ENCODE results near the gene CLNS1A.

DNA sequence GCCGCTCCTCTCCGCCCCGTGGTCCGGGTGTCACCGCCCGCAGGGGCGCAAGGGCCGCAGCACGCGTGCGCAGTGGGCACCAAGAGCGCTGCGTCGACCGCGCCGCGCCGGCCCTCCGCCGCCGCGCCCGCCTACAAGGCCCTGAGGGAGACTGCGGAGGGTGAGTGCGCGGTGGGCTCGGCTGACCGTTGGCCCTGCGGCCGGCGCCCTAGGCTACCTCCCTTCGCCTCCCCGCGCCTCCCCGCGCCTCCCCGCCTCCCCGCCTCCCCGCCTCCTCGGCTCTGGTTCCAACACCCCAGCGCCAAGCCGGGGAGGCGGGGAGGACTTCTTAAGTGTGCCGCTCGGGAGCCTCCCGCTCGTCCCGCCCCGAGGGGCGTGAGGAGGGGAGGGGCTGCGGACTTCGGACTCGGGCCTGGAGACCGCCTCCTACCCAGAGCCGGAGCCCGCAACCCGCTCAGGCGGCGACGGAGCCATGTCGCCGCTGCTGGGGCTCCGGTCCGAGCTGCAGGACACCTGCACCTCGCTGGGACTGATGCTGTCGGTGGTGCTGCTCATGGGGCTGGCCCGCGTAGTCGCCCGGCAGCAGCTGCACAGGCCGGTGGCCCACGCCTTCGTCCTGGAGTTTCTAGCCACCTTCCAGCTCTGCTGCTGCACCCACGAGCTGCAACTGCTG lies 47.9 kb downstream of the CLNS1A start, which contains the start of gene AQP11:
- TF ChIP-seq JUND (IDR thresholded peaks at IDR 0.05) (no peak), MXI1 (IDR thresholded peaks at IDR 0.05; ENCODE audit: low read depth, low read length) (no peak), SMC3 (IDR thresholded peaks at IDR 0.05; ENCODE audit: low read depth, low read length) (no peak), RAD21 (IDR thresholded peaks at IDR 0.05; ENCODE audit: low read length) (no peak), YY1 (IDR thresholded peaks at IDR 0.05; ENCODE audit: low read depth) (no peak), EZH2phosphoT487 (IDR thresholded peaks at IDR 0.05; ENCODE audit: borderline replicate concordance, low read depth) (no peak), EP300 (IDR thresholded peaks at IDR 0.05; ENCODE audit: borderline replicate concordance in 1 of 2, low read depth in 1 of 2, low read length in 1 of 2) (no peak), TCF12 (IDR thresholded peaks at IDR 0.05) (no peak), POLR2AphosphoS5 (IDR thresholded peaks at IDR 0.05; ENCODE audit: low read depth, low read length) (peak; percentile 50), TAF1 (IDR thresholded peaks at IDR 0.05; ENCODE audit: borderline replicate concordance, low read depth, low read length) (0 out of 2 replicates have a peak, but pooled peaks have one; percentile 5), GATA2 (CRISPR knock-in tag; IDR thresholded peaks at IDR 0.05) (no peak)
- TF ChIP-seq, protein P1, sequence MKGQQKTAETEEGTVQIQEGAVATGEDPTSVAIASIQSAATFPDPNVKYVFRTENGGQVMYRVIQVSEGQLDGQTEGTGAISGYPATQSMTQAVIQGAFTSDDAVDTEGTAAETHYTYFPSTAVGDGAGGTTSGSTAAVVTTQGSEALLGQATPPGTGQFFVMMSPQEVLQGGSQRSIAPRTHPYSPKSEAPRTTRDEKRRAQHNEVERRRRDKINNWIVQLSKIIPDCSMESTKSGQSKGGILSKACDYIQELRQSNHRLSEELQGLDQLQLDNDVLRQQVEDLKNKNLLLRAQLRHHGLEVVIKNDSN (IDR thresholded peaks at IDR 0.05; ENCODE audit: borderline replicate concordance, low read depth) = no peak
- TF ChIP-seq, protein P2, sequence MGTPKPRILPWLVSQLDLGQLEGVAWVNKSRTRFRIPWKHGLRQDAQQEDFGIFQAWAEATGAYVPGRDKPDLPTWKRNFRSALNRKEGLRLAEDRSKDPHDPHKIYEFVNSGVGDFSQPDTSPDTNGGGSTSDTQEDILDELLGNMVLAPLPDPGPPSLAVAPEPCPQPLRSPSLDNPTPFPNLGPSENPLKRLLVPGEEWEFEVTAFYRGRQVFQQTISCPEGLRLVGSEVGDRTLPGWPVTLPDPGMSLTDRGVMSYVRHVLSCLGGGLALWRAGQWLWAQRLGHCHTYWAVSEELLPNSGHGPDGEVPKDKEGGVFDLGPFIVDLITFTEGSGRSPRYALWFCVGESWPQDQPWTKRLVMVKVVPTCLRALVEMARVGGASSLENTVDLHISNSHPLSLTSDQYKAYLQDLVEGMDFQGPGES (IDR thresholded peaks at IDR 0.05; ENCODE audit: low read depth, low read length) = no peak
- TF ChIP-seq, protein P3, sequence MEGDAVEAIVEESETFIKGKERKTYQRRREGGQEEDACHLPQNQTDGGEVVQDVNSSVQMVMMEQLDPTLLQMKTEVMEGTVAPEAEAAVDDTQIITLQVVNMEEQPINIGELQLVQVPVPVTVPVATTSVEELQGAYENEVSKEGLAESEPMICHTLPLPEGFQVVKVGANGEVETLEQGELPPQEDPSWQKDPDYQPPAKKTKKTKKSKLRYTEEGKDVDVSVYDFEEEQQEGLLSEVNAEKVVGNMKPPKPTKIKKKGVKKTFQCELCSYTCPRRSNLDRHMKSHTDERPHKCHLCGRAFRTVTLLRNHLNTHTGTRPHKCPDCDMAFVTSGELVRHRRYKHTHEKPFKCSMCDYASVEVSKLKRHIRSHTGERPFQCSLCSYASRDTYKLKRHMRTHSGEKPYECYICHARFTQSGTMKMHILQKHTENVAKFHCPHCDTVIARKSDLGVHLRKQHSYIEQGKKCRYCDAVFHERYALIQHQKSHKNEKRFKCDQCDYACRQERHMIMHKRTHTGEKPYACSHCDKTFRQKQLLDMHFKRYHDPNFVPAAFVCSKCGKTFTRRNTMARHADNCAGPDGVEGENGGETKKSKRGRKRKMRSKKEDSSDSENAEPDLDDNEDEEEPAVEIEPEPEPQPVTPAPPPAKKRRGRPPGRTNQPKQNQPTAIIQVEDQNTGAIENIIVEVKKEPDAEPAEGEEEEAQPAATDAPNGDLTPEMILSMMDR (IDR thresholded peaks at IDR 0.05) = no peak

Data from SK-N-SH (cell line).